Stimulated activated CD8-positive, alpha-beta memory T cell treated with anti-CD3 and anti-CD28 coated beads, Interleukin-12 subunit alpha, Interleukin-12 subunit beta, amount 100 ng/mL, for 24 hours (primary cell): ENCODE data around the gene GARIN1A.
"Not testable (repeated sequence)": the region's sequence is repeated elsewhere in the genome, so short reads cannot be mapped to it uniquely, and the experiment has no call there.

Experiments used
- DNase-seq: peaks from one replicate; pipeline ENCODE4 v3.0.0-alpha.2; 2020; ENCODE audit errors: extremely low read depth

The GARIN1A gene

DNA sequence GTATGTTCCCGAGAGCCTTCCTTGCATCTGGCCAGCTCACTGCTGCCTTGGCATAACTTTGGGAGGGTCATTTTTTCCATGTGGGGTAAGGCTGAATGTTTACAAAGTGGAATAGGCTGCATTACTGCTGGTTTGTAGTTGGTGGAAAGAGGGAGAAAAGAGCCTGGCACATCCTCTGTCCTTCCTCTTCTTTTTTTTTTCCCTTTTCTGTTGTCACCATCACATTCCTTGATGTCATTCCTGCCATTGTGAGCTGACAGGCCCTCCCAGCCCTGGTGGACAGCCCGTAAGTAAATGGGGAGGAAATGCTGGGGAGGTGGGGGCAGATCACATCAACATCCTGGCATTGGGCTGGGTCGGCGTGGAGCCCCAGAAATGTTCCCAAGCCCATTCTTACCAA is at the start of gene GARIN1A:
GARIN1A (plus strand) TSS at position 301 of the 400 bp plus-strand sequence. CDS start 106 bp downstream, outside the sequence.
- DNase-seq = no peak

DNA sequence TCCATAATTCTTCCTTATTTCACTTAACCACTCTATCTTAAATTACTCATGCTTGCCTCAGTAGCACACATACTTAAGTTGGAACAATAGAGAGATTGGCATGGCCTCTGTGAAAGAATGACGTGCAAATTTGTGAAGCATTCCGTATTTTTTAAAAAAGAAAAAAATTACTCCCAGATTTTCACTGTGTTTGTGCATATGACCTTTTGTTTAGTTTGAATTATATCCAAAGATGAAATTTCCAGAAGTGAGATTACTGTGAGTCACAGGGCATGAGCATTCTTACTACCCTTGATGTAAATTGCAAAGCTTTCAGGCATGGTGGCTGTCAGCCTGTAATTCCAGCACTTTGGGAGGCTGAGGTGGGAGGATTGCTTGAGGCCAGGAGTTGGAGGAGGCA is 45.0 kb upstream of the GARIN1A start:
- DNase-seq = not testable (repeated sequence)

DNA sequence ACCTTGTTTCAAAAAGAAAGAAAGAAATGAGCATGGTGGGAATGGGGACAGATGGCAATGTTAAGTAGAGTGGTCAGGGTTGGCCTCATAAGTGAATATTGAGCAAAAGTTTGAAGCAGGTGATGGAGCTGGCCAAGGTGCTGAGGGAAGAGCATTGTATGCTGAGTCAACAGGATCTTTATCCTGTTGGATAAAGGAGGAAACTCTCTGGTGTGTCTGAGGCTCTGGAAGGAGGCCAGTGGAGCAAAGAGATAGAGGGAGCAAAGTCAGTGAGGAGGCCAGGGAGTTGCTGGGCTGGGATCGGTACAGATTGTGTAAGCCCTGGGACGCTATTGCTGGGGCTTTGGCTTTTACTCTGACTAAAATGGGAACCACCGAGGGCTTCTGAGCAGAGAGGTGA is 38.2 kb upstream of the GARIN1A start:
- not testable (repeated sequence) for DNase-seq

DNA sequence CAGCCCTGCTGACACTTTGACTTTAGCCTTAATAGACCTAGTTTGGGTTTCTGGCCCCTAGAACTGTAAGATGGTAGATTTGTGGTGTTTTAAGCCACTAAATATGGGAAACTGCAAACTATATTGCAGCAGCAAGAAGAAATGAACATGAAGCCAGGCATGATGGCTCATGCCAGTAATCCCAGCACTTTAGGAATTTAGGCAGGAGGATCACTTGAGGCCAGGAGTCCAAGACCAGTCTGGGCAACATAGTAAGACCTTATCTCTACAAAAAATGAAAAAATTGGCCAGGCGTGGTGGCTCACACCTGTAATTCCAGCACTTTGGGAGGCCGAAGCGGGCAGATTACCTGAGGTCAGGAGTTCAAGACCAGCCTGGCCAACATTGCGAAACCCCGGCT is 26.9 kb upstream of the GARIN1A start:
- not testable (repeated sequence) for DNase-seq

DNA sequence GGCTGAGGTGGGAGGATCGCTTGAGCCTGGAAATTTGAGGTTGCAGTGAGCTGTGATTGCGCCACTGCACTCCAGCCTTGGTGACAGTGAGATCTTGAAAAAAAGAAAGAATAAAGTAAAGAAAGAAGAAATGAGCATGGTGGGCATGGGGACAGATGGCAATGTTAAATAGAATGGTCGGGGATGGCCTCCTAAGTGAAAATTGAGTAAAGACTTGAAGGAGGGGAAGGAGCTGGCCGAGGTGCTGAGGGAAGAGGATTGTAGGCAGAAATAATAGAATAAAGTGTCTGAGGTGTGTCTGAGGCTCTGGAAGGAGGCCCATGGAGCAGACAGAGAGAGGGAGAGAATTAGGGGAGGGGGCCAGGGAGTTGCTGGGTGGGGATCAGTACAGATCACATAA is 26.2 kb upstream of the GARIN1A start:
- not testable (repeated sequence) for DNase-seq

DNA sequence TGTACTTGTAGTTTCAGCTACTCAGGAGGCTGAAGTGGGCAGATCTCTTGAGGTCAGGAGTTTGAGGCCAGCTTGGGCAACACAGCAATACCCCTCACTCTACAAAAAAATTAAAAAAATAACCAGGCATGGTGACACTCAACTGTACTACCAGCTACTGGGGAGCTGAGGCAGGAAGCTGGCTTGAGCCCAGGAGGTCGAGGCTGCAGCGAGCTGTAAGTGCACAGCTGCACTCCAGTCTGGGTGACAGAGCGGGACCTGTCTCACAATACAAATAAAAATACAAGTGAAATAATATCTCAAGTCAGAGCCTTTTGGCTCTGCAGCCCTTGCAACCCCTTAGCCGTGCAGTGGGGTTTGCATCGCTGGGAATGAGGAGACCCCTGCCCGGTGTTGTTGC is 25.2 kb upstream of the GARIN1A start:
- not testable (repeated sequence) for DNase-seq

DNA sequence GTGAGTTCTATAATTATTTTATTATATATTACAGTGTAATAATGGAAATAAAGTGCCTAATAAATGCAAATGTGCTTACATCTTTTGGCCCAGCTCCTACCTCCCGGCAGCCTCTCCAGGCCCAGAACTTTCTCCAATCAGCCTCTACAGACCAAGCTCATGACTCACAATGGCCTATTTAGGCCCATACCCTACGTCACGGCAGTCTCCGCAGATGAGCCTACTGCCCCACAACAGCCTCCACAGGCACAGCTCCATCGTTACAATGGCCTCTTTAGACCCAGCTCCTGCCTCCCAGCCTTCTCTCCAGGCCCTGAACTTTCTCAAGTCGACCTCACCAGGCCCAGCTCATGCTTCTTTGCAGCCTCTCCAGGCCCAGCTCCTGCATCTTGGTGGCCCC is 21.0 kb upstream of the GARIN1A start:
- not testable (repeated sequence) for DNase-seq

DNA sequence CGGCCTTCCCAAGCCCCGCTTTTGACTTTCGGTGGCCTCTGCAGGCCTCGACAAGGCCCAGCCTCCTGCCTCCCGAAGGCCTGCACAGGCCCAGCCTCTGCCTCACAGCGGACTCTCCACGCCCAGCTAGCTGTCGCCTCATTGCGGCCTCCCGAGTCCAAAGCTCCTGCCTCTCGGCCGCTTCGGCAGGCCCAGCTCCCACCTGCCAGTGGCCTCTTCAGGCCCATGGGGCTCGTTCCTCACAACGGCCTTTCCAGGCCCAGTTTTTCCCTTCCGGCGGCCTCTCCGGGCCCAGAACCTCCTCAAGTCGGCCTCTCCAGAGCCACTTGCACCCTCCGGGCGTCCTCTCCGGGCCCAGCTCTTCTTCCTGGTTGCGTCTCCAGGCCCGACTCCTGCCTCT is 19.5 kb upstream of the GARIN1A start:
- not testable (repeated sequence) for DNase-seq

DNA sequence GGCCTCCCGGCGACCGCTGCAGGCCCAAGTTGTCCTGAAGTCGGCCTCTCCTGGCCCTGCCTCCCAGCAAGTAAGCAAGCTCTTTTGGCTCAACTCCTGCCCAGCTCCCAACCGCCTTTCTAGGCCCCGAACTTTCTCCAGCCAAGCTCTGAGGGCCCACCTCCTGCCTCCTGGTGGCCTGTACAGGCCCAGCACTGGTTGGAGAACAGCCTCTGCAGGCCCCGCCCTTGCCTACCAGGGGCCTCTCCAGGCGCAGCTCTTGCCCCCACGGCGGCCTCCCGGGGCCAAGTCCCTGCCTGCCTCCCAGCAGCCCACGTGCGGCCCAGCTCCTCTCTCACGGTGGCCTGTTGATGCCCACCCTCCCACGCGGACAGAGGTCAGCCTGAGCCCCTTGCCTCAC is 18.9 kb upstream of the GARIN1A start:
- not testable (repeated sequence) for DNase-seq

DNA sequence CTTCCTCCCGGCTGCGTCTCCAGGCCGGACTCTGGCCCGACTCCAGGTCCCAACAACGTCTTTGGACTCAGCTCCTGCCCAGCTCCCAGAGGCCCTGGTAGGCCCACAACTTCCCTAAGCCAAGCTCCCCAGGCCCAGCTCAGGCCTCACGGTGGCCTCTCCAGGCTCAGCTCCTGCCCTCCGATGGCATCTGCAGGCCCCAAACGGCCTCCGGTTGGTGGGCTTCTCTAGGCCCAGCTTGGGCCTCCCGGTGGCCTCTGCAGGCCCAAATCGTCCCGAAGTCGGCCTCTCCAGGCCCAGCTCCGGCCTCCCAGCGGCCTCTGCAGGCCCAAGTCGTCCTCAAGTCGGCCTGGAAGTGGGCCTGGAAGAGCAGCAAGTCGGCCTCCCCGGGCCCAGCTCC is 18.0 kb upstream of the GARIN1A start:
- DNase-seq = not testable (repeated sequence)

DNA sequence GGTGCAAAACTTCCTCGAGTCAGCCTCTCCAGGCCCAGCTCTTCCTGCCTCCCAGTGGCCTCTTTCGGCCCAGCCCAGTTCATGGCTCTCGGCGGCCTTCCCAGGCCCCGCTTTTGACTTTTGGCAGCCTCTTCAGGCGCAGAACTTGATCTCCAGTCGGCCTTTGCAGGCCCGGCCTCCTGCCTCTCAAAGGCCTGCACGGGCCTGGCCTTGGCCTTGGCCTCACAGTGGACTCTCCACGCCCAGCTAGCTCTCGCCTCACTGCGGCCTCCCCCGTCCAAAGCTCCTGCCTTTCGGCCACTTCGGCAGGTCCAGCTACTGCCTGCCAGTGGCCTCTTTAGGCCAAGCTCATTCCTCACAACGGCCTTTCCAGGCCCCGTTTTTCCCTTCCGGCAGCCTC is 17.6 kb upstream of the GARIN1A start:
- DNase-seq = not testable (repeated sequence)

DNA sequence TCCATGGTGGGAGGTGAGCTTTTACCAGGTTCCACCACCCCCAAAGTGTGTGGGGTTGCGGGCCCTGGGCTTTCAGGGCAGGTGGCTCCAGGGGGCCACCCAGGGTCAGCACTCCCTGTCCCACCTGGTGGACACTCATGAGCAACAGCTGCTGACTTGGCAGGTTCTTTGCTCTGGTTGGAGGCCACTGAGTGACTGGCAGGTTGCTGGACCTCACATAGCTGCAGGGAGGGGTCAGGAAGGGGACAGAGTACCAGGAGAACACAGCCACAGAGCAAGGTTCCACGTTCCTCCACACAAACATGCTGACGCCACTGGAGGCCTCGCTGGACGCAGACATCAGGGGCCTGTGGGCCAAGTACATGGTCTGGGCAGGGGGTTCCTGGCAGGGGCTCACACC is 13.7 kb upstream of the GARIN1A start:
- not testable (repeated sequence) for DNase-seq

DNA sequence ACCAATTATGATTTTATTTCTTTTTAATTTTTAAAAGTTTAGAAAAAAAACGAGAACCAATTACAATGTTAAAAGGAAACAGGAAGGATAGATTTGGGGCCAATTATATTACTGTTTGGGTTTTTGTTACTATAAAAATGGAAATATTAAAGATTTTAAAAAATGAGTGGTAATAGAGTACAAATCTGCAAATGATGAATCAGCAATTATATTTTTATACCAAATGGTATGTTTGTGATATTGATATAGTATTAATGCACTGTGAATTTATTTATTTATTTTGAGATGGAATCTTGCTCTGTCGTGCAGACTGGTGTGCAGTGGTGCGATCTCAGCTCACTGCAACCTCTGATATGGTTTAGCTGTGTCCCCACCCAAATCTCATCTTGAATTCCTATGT is 11.5 kb upstream of the GARIN1A start:
- DNase-seq = no peak

DNA sequence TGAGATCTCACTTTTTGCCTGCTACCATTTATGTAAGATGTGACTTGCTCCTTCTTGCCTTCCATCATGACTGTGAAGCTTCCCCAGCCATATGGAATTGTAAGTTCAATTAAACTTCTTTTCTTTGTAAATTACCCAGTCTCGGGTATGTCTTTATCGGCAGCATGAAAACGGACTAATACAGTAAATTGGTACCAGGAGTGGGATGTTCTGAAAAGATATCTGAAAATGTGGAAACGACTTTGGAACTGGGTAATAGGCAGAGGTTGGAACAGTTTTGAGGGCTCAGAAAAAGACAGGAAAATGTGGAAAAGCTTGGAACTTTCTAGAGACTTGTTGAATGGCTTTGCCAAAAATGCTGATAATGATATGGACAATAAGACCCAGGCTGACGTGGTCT is 10.6 kb upstream of the GARIN1A start:
- DNase-seq = no peak

DNA sequence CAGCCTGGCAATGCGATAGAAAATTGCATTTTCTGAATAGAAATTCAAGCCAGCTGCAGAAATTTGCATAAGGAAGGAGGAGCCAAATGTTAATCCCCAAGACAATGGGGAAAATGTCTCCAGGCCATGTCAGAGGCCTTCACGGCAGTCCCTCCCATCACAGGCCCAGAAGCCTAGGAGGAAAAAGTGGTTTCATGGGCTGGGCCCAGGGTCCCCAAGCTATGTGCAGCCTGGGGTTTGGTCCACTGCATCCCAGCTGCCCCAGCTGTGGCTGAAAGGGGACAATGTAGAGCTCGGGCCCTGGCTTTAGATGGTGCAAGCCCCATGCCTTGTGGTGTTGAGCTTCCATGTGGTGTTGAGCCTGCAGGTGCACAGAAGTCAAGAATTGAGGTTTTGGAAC is 10.0 kb upstream of the GARIN1A start:
- DNase-seq = no peak

DNA sequence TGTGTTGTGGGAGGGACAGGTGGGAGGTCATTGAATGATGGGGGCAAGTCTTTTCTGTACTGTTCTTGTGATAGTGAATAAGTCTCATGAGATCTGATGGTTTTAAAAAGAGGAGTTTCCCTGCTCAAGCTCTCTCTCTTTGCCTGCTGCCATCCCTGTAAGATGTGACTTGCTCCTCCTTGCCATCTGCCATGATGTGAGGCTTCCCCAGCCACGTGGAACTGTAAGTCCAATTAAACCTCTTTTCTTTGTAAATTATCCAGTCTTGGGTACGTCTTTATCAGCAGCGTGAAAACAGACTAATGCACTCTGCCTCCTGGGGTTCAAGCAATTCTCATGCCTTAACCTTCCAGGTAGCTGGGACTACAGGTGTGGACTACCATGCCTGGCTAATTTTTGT is 8.9 kb upstream of the GARIN1A start:
- not testable (repeated sequence) for DNase-seq

DNA sequence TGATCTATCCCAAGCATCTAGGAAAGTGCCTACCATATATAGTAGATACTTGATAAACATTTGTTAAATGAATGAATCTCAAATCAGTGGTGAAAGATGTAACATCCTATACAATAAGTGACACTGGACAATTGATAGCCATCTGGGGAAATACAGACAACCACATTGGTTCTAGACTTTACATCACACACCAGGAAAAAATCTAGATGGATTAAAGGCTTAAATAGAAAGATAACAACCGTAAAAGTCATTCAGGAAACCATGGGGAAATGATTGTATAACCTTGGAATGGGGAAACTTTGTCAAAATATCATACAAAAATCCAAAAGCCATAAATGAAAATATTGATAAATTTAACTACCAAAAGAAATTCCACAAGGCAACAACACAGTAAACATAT is 7.0 kb upstream of the GARIN1A start:
- DNase-seq = no peak

DNA sequence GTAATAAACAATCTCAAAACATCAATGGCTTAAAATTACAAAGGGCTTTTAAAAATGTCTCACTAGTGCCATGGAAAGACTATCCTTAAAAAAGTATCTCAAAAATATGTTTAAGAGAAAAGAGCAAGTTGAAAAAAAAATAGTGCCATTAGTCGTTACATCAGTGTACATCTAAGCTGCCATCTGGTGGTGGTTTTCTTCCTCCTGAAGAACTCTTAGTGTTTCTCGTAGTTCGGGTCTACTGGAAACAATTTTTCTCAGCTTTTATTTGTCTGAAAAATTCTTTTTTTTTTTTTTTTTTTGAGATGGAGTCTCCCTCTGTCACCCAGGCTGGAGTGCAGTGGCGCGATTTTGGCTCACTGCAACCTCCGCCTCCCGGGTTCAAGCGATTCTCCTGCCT is 5.9 kb upstream of the GARIN1A start:
- no peak for DNase-seq

DNA sequence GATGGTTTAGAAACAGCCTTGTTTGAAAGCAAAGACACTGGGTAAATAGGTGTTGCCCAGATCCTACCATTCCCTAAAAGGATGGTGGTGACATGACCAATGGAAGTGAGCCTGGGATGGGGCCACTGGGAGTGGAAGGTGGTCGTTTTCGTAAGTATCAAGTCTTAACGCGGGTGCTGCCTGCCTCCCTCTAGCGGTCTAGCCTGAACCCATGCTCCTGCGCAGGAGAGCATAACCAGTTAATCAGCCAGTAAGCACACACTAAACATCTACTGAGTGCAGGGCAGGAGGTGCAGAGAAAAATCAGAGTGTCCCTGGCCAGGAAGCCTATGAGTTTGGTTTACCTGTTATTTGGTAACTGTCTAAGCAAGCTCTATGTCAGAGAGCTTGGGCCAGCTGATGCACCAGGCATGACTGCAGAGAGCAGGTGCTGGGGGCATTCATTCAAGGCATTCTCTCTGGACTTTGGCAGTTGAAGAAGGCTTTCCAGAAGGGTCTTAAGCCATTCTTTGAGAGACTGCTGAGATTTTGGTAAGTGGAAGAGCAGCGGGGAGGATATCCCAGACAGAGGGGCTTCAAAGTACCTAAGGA is 930 bp downstream of the GARIN1A start:
- no peak for DNase-seq

DNA sequence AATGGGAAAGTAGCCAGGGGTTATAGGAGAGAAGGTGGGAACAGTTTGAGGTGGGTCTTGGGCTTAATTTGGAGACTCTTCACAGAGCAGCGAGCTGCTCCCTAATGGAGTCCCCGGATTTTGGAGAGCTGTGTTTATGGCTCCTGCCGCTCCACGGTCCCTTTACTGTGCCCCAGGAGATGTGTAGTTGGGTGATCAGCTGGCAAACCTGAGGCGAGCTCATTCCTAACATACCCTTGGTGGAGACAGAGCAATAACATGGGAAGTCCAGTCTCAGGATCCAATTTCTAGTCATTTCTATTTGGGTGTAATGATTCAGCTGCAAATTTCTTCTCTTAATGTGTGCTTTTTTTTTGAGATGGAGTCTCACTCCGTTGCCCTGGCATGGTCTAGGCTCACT is 1.5 kb downstream of the GARIN1A start:
- DNase-seq = no peak

DNA sequence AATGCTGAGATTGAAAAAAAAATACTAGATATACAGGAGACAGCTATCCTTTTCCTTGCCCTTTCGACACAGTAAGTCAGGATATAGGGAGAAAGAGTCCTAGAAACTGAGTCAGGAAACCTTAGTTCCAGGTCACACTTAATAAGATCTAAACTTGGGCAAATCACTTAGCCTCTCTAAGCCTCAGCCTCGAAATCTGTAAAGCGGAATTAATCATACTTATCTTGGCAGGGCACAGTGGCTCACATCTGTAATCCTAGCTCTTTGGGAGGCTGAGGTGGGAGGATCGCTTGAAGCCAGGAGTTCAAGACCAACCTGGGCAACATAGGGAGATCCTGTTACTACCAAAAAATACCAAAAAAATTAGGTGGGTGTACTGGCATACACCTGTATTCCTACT is 4.6 kb downstream of the GARIN1A start:
- no peak for DNase-seq

DNA sequence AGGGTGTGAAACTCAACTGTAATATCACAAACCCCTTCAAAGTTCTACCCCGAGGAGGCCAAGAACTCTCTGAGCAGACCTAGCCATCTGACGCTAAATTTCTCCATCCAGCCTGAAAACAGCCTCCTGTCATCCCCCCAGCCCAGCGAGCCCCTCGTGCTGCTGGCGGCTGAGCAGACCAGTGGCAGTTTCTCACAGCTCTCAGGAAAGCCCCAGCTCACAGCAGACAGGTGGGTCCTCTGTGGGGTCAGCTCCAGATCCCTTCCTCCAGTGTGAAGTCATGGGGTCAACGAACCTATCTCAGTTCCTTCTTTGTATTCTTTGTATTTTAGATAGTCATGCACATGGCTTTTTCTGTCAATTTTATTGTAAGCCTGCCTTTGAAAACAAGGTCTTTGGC is 7.8 kb downstream of the GARIN1A start:
- DNase-seq = no peak

DNA sequence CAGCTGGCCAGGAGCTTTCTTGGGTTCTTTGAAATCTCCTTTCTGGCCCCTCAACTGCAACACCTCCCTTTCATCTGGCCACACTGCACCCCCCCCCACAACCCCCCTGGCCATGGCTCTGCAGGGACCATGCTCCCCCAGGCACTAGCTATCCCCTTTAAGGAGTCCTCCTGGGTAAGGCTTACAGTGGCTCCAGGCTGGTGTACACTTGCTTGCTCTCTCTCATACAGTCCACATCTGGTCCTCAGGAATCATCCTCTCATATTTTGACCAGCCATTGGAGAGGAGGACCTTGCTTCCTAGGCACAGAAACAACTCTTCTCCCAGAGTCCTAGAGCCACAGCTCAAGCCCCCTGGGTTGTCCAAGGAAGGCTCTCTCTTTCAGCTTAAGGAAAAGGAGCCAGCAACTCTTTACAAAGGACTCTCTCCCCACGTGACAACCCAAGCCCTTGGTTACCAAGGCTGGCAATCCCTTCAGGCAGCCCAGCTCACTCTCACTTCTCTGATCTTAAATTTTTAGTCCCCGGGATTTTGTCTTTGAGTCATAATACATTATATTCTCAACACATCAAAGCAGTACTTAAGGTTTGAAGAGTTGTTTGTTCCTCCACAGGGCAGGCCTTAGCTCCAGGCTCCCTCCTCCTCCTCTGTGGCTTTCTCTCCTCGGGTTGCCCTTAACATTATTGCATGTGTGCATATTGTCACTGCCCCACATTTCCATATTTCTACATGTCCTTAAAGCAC is 9.9 kb downstream of the GARIN1A start:
- DNase-seq = no peak

DNA sequence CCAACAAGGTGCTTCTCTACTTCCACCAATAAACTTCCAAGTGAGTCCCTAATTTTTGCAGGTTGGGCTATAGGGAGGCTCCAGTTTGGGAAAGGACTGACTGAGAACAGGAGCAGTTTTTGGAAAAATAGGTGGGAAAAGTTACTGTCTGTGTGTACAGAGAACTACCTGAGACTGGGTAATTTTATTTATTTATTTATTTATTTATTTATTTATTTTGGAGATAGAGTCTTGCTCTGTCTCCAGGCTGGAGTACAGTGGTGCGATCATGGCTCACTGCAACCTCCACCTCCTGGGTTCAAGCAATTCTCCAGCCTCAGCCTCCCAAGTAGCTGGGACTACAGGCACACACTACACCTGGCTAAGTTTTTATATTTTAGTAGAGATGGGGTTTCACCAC is 11.2 kb downstream of the GARIN1A start:
- DNase-seq = not testable (repeated sequence)
